ENCODE measurements around the gene PDIA4.

GRCh38 chr7:149027611-149028345 lies 527 bp downstream of the PDIA4 start:
- TF ChIP-seq CTCF (IDR thresholded peaks at IDR 0.05): no peak
- no peak for TF ChIP-seq POLR2A (IDR thresholded peaks at IDR 0.05)

Measured in heart left ventricle (tissue), 13 donors.